Right lobe of liver (tissue), 4 donors: ENCODE measurements around the gene RTN4.

Experiments used
- CTCF ChIP-seq, 4 donors: fragments of 200-600 bp in 3 of 4; fragments of 450-650 bp in 1 of 4; IDR thresholded peaks; one replicate each; pipeline versions ENCODE4 v1.5.1 to v1.8.0; 2016 to 2022; ENCODE audit warnings: antibody characterized with exemption in 4 of 4, mild to moderate bottlenecking in 2 of 4
- POLR2A ChIP-seq: fragments of 450-650 bp; IDR thresholded peaks from one replicate; pipeline ENCODE4 v1.6.1; 2017; ENCODE audit warnings: antibody characterized with exemption, mild to moderate bottlenecking
- donor health status: DM: no; HTN: no; CAD: no.
- donor health status: DM: no; HTN: no; CAD: no.
- donor health status: DM: no; HTN: yes; CAD: no.

DNA sequence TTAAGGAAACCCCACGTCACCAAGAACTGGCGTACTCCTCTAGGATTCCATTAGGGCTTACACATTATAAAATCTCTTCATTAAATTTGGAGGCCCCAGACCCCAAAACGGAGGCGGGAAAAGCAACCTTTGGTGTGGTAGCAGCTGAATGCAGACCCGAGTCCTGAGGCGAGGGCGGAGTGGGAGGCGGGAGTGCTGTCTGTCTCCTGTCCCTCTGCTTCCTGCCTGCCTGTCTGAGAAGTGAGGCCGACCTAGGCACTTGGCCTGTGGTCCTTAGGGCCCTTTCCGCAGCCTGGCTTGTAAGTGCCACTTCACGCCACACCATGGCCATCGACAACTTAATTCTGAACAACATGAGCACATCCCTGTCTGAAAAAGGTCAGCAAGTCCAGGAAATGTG, 102.1 kb downstream of the RTN4 start:
- TF ChIP-seq CTCF (IDR thresholded peaks at IDR 0.05) = no peak
- no peak for TF ChIP-seq POLR2A
